Suprapubic skin (tissue), 4 donors: ENCODE data around the gene ZCCHC24. TPM values are rescaled to one million over a fixed set of nuclear protein-coding genes. Genes with fewer than 3 reads are reported as not detected.

Source experiments
- DNase-seq, 2 donors: peaks; one replicate each; pipeline ENCODE4 v3.0.0-alpha.2; 2019; ENCODE audit warnings: low spot score in 2 of 2
- H3K27ac ChIP-seq: fragments of 200-600 bp; sonication (generic); one replicate; pipeline ENCODE4 v1.5.1; 2019
- H3K27me3 ChIP-seq: fragments of 200-600 bp; sonication (generic); one replicate; pipeline ENCODE4 v1.5.1; 2019
- H3K36me3 ChIP-seq: fragments of 200-600 bp; sonication (generic); one replicate; pipeline ENCODE4 v1.5.1; 2019
- H3K4me1 ChIP-seq: fragments of 200-600 bp; sonication (generic); one replicate; pipeline ENCODE4 v1.5.1; 2019
- H3K4me3 ChIP-seq: fragments of 200-600 bp; sonication (generic); one replicate; pipeline ENCODE4 v1.5.1; 2019; ENCODE audit warnings: mild to moderate bottlenecking
- H3K9me3 ChIP-seq: fragments of 200-600 bp; sonication (generic); one replicate; pipeline ENCODE4 v1.5.1; 2019
- CTCF ChIP-seq, 2 donors: fragments of 200-600 bp in 1 of 2; fragments of 450-650 bp in 1 of 2; sonication (generic) in 1 of 2; IDR thresholded peaks; one replicate each; pipeline ENCODE4 v1.5.1; 2016 to 2019; ENCODE audit warnings: antibody characterized with exemption in 2 of 2, mild to moderate bottlenecking in 1 of 2, moderate library complexity in 1 of 2
- EP300 ChIP-seq: sonication (generic); formaldehyde crosslinking; IDR thresholded peaks from one replicate; pipeline ENCODE4 v1.6.1; 2017; ENCODE audit warnings: antibody characterized with exemption
- POLR2A ChIP-seq, 2 donors: fragments of 450-650 bp; IDR thresholded peaks; one replicate each; pipeline ENCODE4 v1.6.1; 2017; ENCODE audit warnings: antibody characterized with exemption in 2 of 2, mild to moderate bottlenecking in 2 of 2, moderate library complexity in 2 of 2
- POLR2AphosphoS5 ChIP-seq, 3 donors: sonication (generic); formaldehyde crosslinking; IDR thresholded peaks; one replicate each; pipeline ENCODE4 v1.6.1; 2017; ENCODE audit warnings: antibody characterized with exemption in 3 of 3
- WGBS: methylation state at CpG from one replicate; pipeline ENCODE4 v1.1.5; 2018; 5-methylcytosine and 5-hydroxymethylcytosine counted together
- total RNA-seq, 4 donors: library from RNA; depleted of rRNA; stranded (reverse); fragments of >200 nt; gene quantifications; one replicate each; pipeline ENCODE4 v1.1.0, GENCODE V29; 2016

Gene ZCCHC24
- total RNA-seq, 4 donors from 2014 or later = 8.9 to 17.3 (median 12.8) TPM

GRCh38 chr10:79435271-79436065 is 10.0 kb downstream of the ZCCHC24 start:
- Histone ChIP-seq H3K27me3 (no peaks in the 10 kb centered on the region), H3K9me3 (no peaks in the 10 kb centered on the region), H3K4me1 (peaks cover 80% of the 10 kb centered on the region), H3K4me3 (no peak overlapping the region), H3K36me3 (peaks cover 11% of the 10 kb centered on the region), H3K27ac (peak overlapping the region; percentile 84)
- WGBS = 61% methylated on average over 13 of the region's 15 CpGs
- no peak for TF ChIP-seq EP300
- no peak for TF ChIP-seq POLR2A (IDR thresholded peaks at IDR 0.05)
- no peak for TF ChIP-seq CTCF (IDR thresholded peaks at IDR 0.05)
- TF ChIP-seq POLR2AphosphoS5 (IDR thresholded peaks at IDR 0.05) = no peak
- DNase-seq = peak; percentile 78 to 82

GRCh38 chr10:79434821-79435251 is 10.6 kb downstream of the ZCCHC24 start:
- H3K9me3 ChIP-seq = no peaks in the 10 kb centered on the region
- H3K27ac ChIP-seq = peak overlapping the region; percentile 84
- H3K4me1 ChIP-seq = peaks cover 75% of the 10 kb centered on the region
- H3K36me3 ChIP-seq = peaks cover 16% of the 10 kb centered on the region
- H3K27me3 ChIP-seq = no peaks in the 10 kb centered on the region
- DNase-seq = peak; percentile 77 to 81
- TF ChIP-seq EP300 (no peak), CTCF (IDR thresholded peaks at IDR 0.05) (no peak), POLR2AphosphoS5 (IDR thresholded peaks at IDR 0.05) (no peak), POLR2A (IDR thresholded peaks at IDR 0.05) (no peak)
- WGBS = 57% methylated on average over 7 of the region's 7 CpGs
- H3K4me3 ChIP-seq = peak overlapping the region; percentile 9

- Histone ChIP-seq H3K27me3 (no peaks in the 10 kb centered on the region), H3K36me3 (peaks cover 22% of the 10 kb centered on the region), H3K9me3 (no peaks in the 10 kb centered on the region), H3K4me3 (no peak overlapping the region), H3K4me1 (peaks cover 73% of the 10 kb centered on the region), H3K27ac (peak overlapping the region; percentile 84)
- TF ChIP-seq EP300 (no peak), POLR2AphosphoS5 (IDR thresholded peaks at IDR 0.05) (no peak), POLR2A (IDR thresholded peaks at IDR 0.05) (no peak), CTCF (IDR thresholded peaks at IDR 0.05) (no peak)
- WGBS = 77% methylated on average over 5 of the region's 5 CpGs
- peak; percentile 44 to 69 for DNase-seq
Measured at GRCh38 chr10:79434223-79434687, 11.2 kb downstream of the ZCCHC24 start.

- H3K4me3 ChIP-seq = no peak overlapping the region
- WGBS = 81% methylated on average over 6 of the region's 13 CpGs
- peak overlapping the region; percentile 84 for H3K27ac ChIP-seq
- DNase-seq = peak; percentile 61 to 62
- no peaks in the 10 kb centered on the region for H3K27me3 ChIP-seq
- H3K9me3 ChIP-seq = no peaks in the 10 kb centered on the region
- H3K4me1 ChIP-seq = peaks cover 66% of the 10 kb centered on the region
- TF ChIP-seq POLR2A (IDR thresholded peaks at IDR 0.05) (no peak), CTCF (IDR thresholded peaks at IDR 0.05) (no peak), EP300 (no peak), POLR2AphosphoS5 (IDR thresholded peaks at IDR 0.05) (no peak)
- H3K36me3 ChIP-seq = peaks cover 23% of the 10 kb centered on the region
Measured at GRCh38 chr10:79433324-79434222, 11.9 kb downstream of the ZCCHC24 start.
